K562 (cell line): ENCODE results near the gene MYO16.

ENCODE experiments used
- CTCF ChIP-seq, 3 experiments: IDR thresholded peaks in 2 of 3; conservative IDR thresholded peaks in 1 of 3; 2 replicates each; pipeline ENCODE4 v1.5.1; 2011 to 2012; ENCODE audit warnings: low read length in 3 of 3, mild to moderate bottlenecking in 3 of 3, control low read depth in 2 of 3, improper control_type of control experiment in 1 of 3, inconsistent platforms in 1 of 3, low read depth in 1 of 3, mixed read lengths in 1 of 3, moderate library complexity in 1 of 3; ENCODE audit not compliant: insufficient read depth in 2 of 3
- E2F4 ChIP-seq: sonication (generic); formaldehyde crosslinking; IDR thresholded peaks from 2 replicates; pipeline ENCODE4 v1.8.0; 2022; ENCODE audit warnings: mild to moderate bottlenecking, low read depth, missing genetic modification reagents
- RCOR1 ChIP-seq, 2 experiments: IDR thresholded peaks; 2 replicates each; pipeline ENCODE4 v1.6.1; 2012; ENCODE audit warnings: low read depth in 2 of 2, low read length in 2 of 2, borderline replicate concordance in 1 of 2, improper control_type of control experiment in 1 of 2
- ZBTB17 ChIP-seq: fragments of 450-650 bp; formaldehyde crosslinking; IDR thresholded peaks from 2 replicates; pipeline ENCODE4 v1.4.0; 2020; ENCODE audit warnings: mild to moderate bottlenecking

- no peak for TF ChIP-seq ZBTB17 (CRISPR knock-in tag)
- no peak for TF ChIP-seq CTCF (IDR thresholded peaks at IDR 0.05 in 2 of 3, conservative IDR thresholded peaks at IDR 0.05 in 1 of 3; ENCODE audit: insufficient read depth in 2 of 3, low read depth in 1 of 3, low read length in 3 of 3)
- no peak for TF ChIP-seq E2F4 (CRISPR knock-in tag)
- no peak for TF ChIP-seq RCOR1 (IDR thresholded peaks at IDR 0.05; ENCODE audit: borderline replicate concordance in 1 of 2, low read depth in 2 of 2, low read length in 2 of 2)
Measured at GRCh38 chr13:109130093-109130835, 500.9 kb downstream of the MYO16 start.
